Measurements from ENCODE around the gene CARMIL1.

GRCh38 chr6:25346064-25346463 lies 66.9 kb downstream of the CARMIL1 start:
- no peak for TF ChIP-seq CTCF (conservative IDR thresholded peaks at IDR 0.05; ENCODE audit: low read length)
- TF ChIP-seq EZH2phosphoT487 (IDR thresholded peaks at IDR 0.05; ENCODE audit: borderline replicate concordance) = no peak
